IMR-90 (cell line): ENCODE data around the gene BCAS1. TPM values are rescaled to one million over a fixed set of nuclear protein-coding genes. Genes with fewer than 3 reads are reported as not detected.

Experiments
- BHLHE40 ChIP-seq: fragments of 150-350 bp; IDR thresholded peaks from 2 replicates; pipeline ENCODE4 v1.6.1; 2016; ENCODE audit warnings: mild to moderate bottlenecking, low read depth, low read length
- CEBPB ChIP-seq: IDR thresholded peaks from 2 replicates; pipeline ENCODE4 v1.6.1; 2012; ENCODE audit warnings: low read depth, low read length, improper control_type of control experiment
- CHD1 ChIP-seq: IDR thresholded peaks from 2 replicates; pipeline ENCODE4 v1.6.1; 2012; ENCODE audit warnings: low read depth, low read length, improper control_type of control experiment
- MAFK ChIP-seq: IDR thresholded peaks from 2 replicates; pipeline ENCODE4 v1.6.1; 2012; ENCODE audit warnings: low read depth, low read length, improper control_type of control experiment
- RFX5 ChIP-seq: IDR thresholded peaks from 2 replicates; pipeline ENCODE4 v1.8.0; 2012; ENCODE audit warnings: low read depth, mild to moderate bottlenecking, low read length, moderate library complexity
- polyA plus RNA-seq, 3 experiments: library from polyadenylated mRNA; depleted of rRNA; stranded (reverse); fragments of >200 nt; gene quantifications; 2 replicates each; pipeline ENCODE4 v1.2.3, GENCODE V29; 2012; ENCODE audit warnings: low replicate concordance in 1 of 3
- total RNA-seq: library from RNA; depleted of rRNA; stranded (reverse); fragments of >200 nt; gene quantifications from 2 replicates; pipeline ENCODE4 v1.2.3, GENCODE V29; 2012
- TF ChIP-seq, protein P1 (sequence below): conservative IDR thresholded peaks from 2 replicates; pipeline ENCODE4 v1.5.1; 2012; ENCODE audit warnings: mild to moderate bottlenecking, low read depth, low read length, improper control_type of control experiment

Gene BCAS1
- total and polyA plus RNA-seq, 2 of the 4 experiments (the other 2 are of a cell fraction): under 0.01 TPM; not detected in 1

GRCh38 chr20:54099894-54100293 lies 29.5 kb upstream of the BCAS1 start (continued):
- TF ChIP-seq, protein P1, sequence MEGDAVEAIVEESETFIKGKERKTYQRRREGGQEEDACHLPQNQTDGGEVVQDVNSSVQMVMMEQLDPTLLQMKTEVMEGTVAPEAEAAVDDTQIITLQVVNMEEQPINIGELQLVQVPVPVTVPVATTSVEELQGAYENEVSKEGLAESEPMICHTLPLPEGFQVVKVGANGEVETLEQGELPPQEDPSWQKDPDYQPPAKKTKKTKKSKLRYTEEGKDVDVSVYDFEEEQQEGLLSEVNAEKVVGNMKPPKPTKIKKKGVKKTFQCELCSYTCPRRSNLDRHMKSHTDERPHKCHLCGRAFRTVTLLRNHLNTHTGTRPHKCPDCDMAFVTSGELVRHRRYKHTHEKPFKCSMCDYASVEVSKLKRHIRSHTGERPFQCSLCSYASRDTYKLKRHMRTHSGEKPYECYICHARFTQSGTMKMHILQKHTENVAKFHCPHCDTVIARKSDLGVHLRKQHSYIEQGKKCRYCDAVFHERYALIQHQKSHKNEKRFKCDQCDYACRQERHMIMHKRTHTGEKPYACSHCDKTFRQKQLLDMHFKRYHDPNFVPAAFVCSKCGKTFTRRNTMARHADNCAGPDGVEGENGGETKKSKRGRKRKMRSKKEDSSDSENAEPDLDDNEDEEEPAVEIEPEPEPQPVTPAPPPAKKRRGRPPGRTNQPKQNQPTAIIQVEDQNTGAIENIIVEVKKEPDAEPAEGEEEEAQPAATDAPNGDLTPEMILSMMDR: no peak
- TF ChIP-seq MAFK (no peak), CHD1 (no peak), BHLHE40 (no peak), RFX5 (no peak), CEBPB (no peak)
